Trophoblast cell (in vitro differentiated cells and primary cell): Measurements from ENCODE around the gene TENM3.

Experiments used
- DNase-seq, 2 donors: peaks; one replicate each; pipeline ENCODE4 v3.0.0-alpha.2; 2016
- H2AFZ ChIP-seq: 2 replicates; pipeline ENCODE4 v1.6.1; 2013; ENCODE audit warnings: low read length, moderate library complexity, mild to moderate bottlenecking; ENCODE audit not compliant: insufficient read depth, poor library complexity
- H2AK5ac ChIP-seq: 2 replicates; pipeline ENCODE4 v1.6.1; 2013; ENCODE audit warnings: mild to moderate bottlenecking, low read length
- H2BK120ac ChIP-seq: 2 replicates; pipeline ENCODE4 v1.6.1; 2013; ENCODE audit warnings: low read length, mild to moderate bottlenecking, moderate library complexity; ENCODE audit not compliant: insufficient read depth, poor library complexity
- H2BK12ac ChIP-seq: 2 replicates; pipeline ENCODE4 v1.6.1; 2013; ENCODE audit warnings: mild to moderate bottlenecking, low read length, moderate library complexity
- H2BK5ac ChIP-seq: 2 replicates; pipeline ENCODE4 v1.6.1; 2013; ENCODE audit warnings: low read length, low read depth, moderate library complexity, mild to moderate bottlenecking; ENCODE audit not compliant: poor library complexity
- H3K14ac ChIP-seq: 2 replicates; pipeline ENCODE4 v1.6.1; 2013; ENCODE audit warnings: mild to moderate bottlenecking, low read length
- H3K18ac ChIP-seq: 2 replicates; pipeline ENCODE4 v1.6.1; 2013; ENCODE audit warnings: mild to moderate bottlenecking, low read length
- H3K23ac ChIP-seq: 2 replicates; pipeline ENCODE4 v1.6.1; 2013; ENCODE audit warnings: low read length
- H3K27ac ChIP-seq: 2 replicates; pipeline ENCODE4 v1.5.1; 2013; ENCODE audit warnings: low read depth, mild to moderate bottlenecking, inconsistent platforms, low read length, moderate library complexity
- H3K27me3 ChIP-seq: 2 replicates; pipeline ENCODE4 v1.6.1; 2013; ENCODE audit warnings: inconsistent platforms, mild to moderate bottlenecking, low read length, moderate library complexity; ENCODE audit not compliant: insufficient read depth
- H3K36me3 ChIP-seq, 2 experiments: 1 replicate in 1 of 2; 2 replicates in 1 of 2; pipeline ENCODE4 v1.6.1; 2013; ENCODE audit warnings: low read length in 2 of 2, mild to moderate bottlenecking in 2 of 2, moderate library complexity in 1 of 2; ENCODE audit not compliant: insufficient read depth in 2 of 2, control insufficient read depth in 1 of 2
- H3K4ac ChIP-seq: 2 replicates; pipeline ENCODE4 v1.6.1; 2013; ENCODE audit warnings: low read depth, mild to moderate bottlenecking, low read length, moderate library complexity
- H3K4me1 ChIP-seq, 2 experiments: 1 replicate in 1 of 2; 2 replicates in 1 of 2; pipeline ENCODE4 v1.6.1; 2013; ENCODE audit warnings: low read length in 2 of 2, mild to moderate bottlenecking in 2 of 2, moderate library complexity in 1 of 2; ENCODE audit not compliant: insufficient read depth in 2 of 2, control insufficient read depth in 1 of 2
- H3K4me2 ChIP-seq: 2 replicates; pipeline ENCODE4 v1.6.1; 2013; ENCODE audit warnings: inconsistent platforms, mild to moderate bottlenecking, low read length, moderate library complexity
- H3K4me3 ChIP-seq: 2 replicates; pipeline ENCODE4 v1.5.1; 2013; ENCODE audit warnings: mild to moderate bottlenecking, low read depth, low read length, inconsistent platforms
- H3K79me1 ChIP-seq: one replicate; pipeline ENCODE4 v1.6.1; 2013; ENCODE audit warnings: low read length
- H3K79me2 ChIP-seq: 2 replicates; pipeline ENCODE4 v1.6.1; 2013; ENCODE audit warnings: low read length, mild to moderate bottlenecking; ENCODE audit not compliant: control insufficient read depth, insufficient read depth, poor library complexity
- H3K9ac ChIP-seq: 2 replicates; pipeline ENCODE4 v1.6.1; 2013; ENCODE audit warnings: mild to moderate bottlenecking, low read length
- H3K9me3 ChIP-seq: 2 replicates; pipeline ENCODE4 v1.6.1; 2013; ENCODE audit warnings: low read depth, mild to moderate bottlenecking, control low read depth, inconsistent platforms, low read length; ENCODE audit not compliant: insufficient read depth
- H4K12ac ChIP-seq: 2 replicates; pipeline ENCODE4 v1.6.1; 2013; ENCODE audit warnings: low read depth, mild to moderate bottlenecking, low read length, moderate library complexity
- H4K8ac ChIP-seq: 2 replicates; pipeline ENCODE4 v1.6.1; 2013; ENCODE audit warnings: low read depth, mild to moderate bottlenecking, low read length, moderate library complexity
- H4K91ac ChIP-seq: one replicate; pipeline ENCODE4 v1.6.1; 2013; ENCODE audit warnings: low read depth, mild to moderate bottlenecking, low read length, moderate library complexity
- WGBS: extraction: QIAGEN DNeasy Blood & Tissue Kit; methylation state at CpG from one replicate; pipeline ENCODE4 v1.1.7; 2013; ENCODE audit warnings: missing lambda C conversion rate; ENCODE audit not compliant: insufficient read length, insufficient coverage; ENCODE audit errors: extremely low coverage; 5-methylcytosine and 5-hydroxymethylcytosine counted together

TENM3 gene

DNA sequence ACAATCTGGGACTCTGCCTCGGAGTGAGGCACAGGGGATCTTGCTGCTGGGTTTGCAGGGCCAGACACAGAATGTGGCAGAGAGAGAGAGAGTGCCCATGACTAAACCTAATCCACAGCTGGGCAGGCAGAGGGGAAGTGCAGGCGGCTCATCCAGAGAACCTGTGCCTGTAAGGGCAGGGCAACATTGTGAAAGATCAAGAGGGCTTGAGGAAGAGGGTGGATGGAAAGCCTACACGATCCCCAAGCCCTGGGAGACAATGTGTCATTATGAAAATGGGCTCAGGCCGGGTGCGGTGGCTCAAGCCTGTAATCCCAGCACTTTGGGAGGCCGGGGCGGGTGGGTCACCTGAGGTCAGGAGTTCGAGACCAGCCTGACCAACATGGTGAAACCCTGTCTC lies 40.6 kb upstream of the TENM3 start:
- Histone ChIP-seq H3K4ac (peak overlapping the region; percentile 4), H4K8ac (no peak overlapping the region), H3K4me3 (no peak overlapping the region), H4K91ac (no peak overlapping the region), H3K18ac (peak overlapping the region; percentile 4), H3K9me3 (no peaks in the 10 kb centered on the region), H2BK12ac (no peak overlapping the region), H3K27ac (no peak overlapping the region), H3K14ac (no peak overlapping the region), H2AK5ac (no peak overlapping the region), H2BK5ac (no peak overlapping the region), H2AFZ (no peak overlapping the region), H3K4me2 (no peak overlapping the region), H3K79me1 (peaks cover 8% of the 10 kb centered on the region), H3K4me1 (peaks cover 18 to 29% of the 10 kb centered on the region in 2 experiments), H3K79me2 (peaks cover 6% of the 10 kb centered on the region), H3K23ac (no peak overlapping the region), H3K9ac (no peak overlapping the region), H4K12ac (no peak overlapping the region), H2BK120ac (no peak overlapping the region), H3K36me3 (peaks cover 0 to 3% of the 10 kb centered on the region in 2 experiments), H3K27me3 (no peaks in the 10 kb centered on the region)
- WGBS: no CpG with 5 or more reads among the region's 8 CpGs
- no peak for DNase-seq

DNA sequence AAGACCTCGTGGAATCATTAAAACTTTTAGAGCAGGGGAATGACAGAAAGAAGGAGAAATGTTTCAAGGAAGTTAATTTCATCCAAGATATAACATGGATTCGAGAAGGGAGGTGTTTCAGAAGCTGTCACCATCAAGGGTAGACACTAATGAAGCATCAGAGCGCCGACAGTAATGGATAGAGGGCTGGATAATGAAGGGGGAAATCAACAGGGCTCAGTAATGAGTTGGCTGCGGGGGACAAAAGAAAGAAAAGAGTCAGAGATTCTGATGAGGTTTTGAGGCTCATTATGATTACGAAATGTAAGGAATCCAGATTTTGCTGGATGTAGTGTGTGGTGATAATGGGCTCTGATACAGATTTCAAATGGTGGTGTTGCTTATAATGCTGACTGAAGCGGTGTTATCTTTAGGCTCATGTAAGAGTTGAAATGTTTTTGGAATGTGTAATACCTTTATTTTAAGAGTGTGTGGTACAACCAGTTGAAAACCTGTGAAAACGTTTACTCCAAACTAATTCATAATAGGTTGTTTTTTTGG lies 39.3 kb upstream of the TENM3 start:
- Histone ChIP-seq H3K36me3 (no peaks in the 10 kb centered on the region), H4K91ac (peak overlapping the region; percentile 83), H3K4me2 (no peak overlapping the region), H2BK120ac (peak overlapping the region; percentile 88), H3K9me3 (no peaks in the 10 kb centered on the region), H3K27ac (peak overlapping the region; percentile 14), H3K4ac (peak overlapping the region; percentile 78), H4K8ac (no peak overlapping the region), H2BK12ac (peak overlapping the region; percentile 69), H3K79me2 (peaks cover 9% of the 10 kb centered on the region), H3K79me1 (peaks cover 14% of the 10 kb centered on the region), H3K18ac (no peak overlapping the region), H3K27me3 (no peaks in the 10 kb centered on the region), H3K14ac (no peak overlapping the region), H2AFZ (no peak overlapping the region), H3K4me3 (no peak overlapping the region), H3K4me1 (peaks cover 23 to 33% of the 10 kb centered on the region in 2 experiments), H3K23ac (no peak overlapping the region), H2AK5ac (peak overlapping the region; percentile 92), H3K9ac (no peak overlapping the region), H2BK5ac (no peak overlapping the region), H4K12ac (no peak overlapping the region)
- no CpG with 5 or more reads among the region's 8 CpGs for WGBS
- DNase-seq: peak in 1 of 2 donors; percentile 47

DNA sequence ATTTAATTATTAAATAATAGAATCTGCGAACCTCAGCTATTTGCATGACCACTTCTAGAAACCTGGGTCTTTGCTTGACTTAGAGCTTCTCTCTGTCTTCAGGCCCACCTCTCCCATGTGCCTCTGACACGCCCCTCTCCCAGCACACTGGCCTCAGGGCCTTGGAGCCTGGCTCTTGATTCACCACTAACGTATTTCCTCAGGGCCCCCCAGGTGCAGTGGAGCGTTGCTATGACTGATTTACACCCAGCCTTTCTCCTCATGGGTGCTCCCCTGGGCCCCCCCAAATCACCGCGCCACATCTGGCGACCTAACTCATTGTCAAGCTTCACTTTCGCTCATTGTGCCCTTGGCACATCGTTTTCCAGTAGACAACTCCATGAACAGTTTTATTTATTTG lies 37.9 kb upstream of the TENM3 start:
- H4K12ac ChIP-seq: no peak overlapping the region
- H2BK5ac ChIP-seq: peak overlapping the region; percentile 3
- no peak overlapping the region for H3K14ac ChIP-seq
- no peak overlapping the region for H2BK120ac ChIP-seq
- H2AK5ac ChIP-seq: no peak overlapping the region
- H3K27me3 ChIP-seq: no peaks in the 10 kb centered on the region
- H3K79me2 ChIP-seq: peaks cover 17% of the 10 kb centered on the region
- peaks cover 23% of the 10 kb centered on the region for H3K79me1 ChIP-seq
- H3K9me3 ChIP-seq: no peaks in the 10 kb centered on the region
- H2AFZ ChIP-seq: no peak overlapping the region
- WGBS: no CpG with 5 or more reads among the region's 9 CpGs
- H3K4me1 ChIP-seq: peaks cover 34 to 44% of the 10 kb centered on the region in 2 experiments
- DNase-seq: no peak
- peak overlapping the region; percentile 9 for H3K4ac ChIP-seq
- H3K4me2 ChIP-seq: no peak overlapping the region
- no peak overlapping the region for H3K4me3 ChIP-seq
- no peak overlapping the region for H4K8ac ChIP-seq
- no peak overlapping the region for H3K23ac ChIP-seq
- H3K27ac ChIP-seq: peak overlapping the region; percentile 24
- no peaks in the 10 kb centered on the region for H3K36me3 ChIP-seq
- no peak overlapping the region for H3K9ac ChIP-seq
- peak overlapping the region; percentile 2 for H4K91ac ChIP-seq
- peak overlapping the region; percentile 1 for H3K18ac ChIP-seq
- H2BK12ac ChIP-seq: peak overlapping the region; percentile 83

DNA sequence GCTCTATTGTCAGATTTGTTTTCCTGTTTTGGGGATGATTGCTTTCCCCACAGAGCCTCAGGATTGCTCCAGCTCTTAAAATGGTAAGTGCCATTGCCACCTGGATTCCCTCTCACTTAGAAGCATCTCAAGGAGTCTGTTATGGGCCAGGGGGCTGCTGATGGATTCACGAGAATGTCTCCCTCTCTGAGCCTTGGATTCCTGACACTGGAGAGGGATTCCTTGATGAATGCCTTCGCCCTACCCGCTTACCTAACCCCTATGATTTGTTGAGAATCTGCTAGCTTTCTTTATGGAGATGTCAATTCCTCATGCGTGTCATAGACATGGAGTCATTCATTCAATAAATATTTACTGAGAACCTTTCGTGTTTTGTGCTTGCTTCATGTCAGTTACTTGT lies 36.9 kb upstream of the TENM3 start:
- H4K8ac ChIP-seq: peak overlapping the region; percentile 50
- H3K4me2 ChIP-seq: no peak overlapping the region
- H3K9ac ChIP-seq: no peak overlapping the region
- no peak overlapping the region for H3K18ac ChIP-seq
- H3K27ac ChIP-seq: peak overlapping the region; percentile 4
- no peaks in the 10 kb centered on the region for H3K9me3 ChIP-seq
- peak; percentile 59 to 89 for DNase-seq
- H3K4ac ChIP-seq: no peak overlapping the region
- H4K12ac ChIP-seq: no peak overlapping the region
- H2BK12ac ChIP-seq: no peak overlapping the region
- H2BK120ac ChIP-seq: no peak overlapping the region
- peaks cover 2% of the 10 kb centered on the region in 2 experiments for H3K36me3 ChIP-seq
- no peak overlapping the region for H3K4me3 ChIP-seq
- H3K14ac ChIP-seq: peak overlapping the region; percentile 6
- no CpG with 5 or more reads among the region's 5 CpGs for WGBS
- H2BK5ac ChIP-seq: peak overlapping the region; percentile 34
- no peak overlapping the region for H2AFZ ChIP-seq
- H3K79me1 ChIP-seq: peaks cover 27% of the 10 kb centered on the region
- H3K27me3 ChIP-seq: no peaks in the 10 kb centered on the region
- peaks cover 19% of the 10 kb centered on the region for H3K79me2 ChIP-seq
- no peak overlapping the region for H2AK5ac ChIP-seq
- H3K23ac ChIP-seq: no peak overlapping the region
- H4K91ac ChIP-seq: no peak overlapping the region
- peaks cover 38 to 49% of the 10 kb centered on the region in 2 experiments for H3K4me1 ChIP-seq
